Measurements from ENCODE around the gene ARL14.

DNA sequence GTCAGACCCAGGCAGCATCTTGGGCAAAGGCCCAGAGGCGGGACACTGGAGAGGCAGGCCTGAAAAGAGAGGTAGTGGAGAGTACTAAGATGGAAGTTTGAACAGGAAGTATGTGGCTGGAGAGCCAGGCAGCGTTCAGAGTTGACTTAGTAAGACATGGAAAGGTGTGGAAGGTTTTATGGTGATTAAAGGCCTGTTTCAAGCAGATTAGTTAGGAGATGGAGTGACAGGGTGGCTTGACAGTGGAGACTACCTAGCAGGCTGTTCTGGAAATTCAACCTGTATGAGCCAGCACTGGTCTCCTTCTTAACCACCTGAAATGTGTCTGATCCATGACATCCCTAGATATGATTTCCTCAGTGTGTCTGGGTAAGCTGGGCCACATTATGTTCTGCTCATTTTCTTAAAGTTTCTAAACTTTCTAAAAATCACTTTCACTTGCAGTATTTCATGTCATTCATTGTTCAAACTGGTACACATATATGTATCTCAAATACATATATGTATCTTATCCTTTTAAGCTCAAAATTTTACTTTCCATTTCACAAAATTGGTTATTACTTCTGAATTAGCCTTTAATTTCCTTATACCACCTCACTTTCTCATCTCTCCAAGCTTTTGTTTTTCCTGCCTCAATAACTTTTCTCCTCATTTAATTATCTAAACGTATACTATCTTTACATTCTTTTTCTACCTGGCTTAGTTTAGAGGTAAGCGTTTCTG is 43.4 kb upstream of the ARL14 start:
- TF ChIP-seq, protein P1, sequence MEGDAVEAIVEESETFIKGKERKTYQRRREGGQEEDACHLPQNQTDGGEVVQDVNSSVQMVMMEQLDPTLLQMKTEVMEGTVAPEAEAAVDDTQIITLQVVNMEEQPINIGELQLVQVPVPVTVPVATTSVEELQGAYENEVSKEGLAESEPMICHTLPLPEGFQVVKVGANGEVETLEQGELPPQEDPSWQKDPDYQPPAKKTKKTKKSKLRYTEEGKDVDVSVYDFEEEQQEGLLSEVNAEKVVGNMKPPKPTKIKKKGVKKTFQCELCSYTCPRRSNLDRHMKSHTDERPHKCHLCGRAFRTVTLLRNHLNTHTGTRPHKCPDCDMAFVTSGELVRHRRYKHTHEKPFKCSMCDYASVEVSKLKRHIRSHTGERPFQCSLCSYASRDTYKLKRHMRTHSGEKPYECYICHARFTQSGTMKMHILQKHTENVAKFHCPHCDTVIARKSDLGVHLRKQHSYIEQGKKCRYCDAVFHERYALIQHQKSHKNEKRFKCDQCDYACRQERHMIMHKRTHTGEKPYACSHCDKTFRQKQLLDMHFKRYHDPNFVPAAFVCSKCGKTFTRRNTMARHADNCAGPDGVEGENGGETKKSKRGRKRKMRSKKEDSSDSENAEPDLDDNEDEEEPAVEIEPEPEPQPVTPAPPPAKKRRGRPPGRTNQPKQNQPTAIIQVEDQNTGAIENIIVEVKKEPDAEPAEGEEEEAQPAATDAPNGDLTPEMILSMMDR (IDR thresholded peaks at IDR 0.05), result no peak
- TF ChIP-seq POLR2A (IDR thresholded peaks at IDR 0.05), result no peak
